Measurements from ENCODE around the gene STAMBP. TPM values are rescaled to one million over a fixed set of nuclear protein-coding genes. Genes with fewer than 3 reads are reported as not detected.

The STAMBP gene
- total and polyA plus RNA-seq, 2 of the 13 experiments (the other 11 are each of a cell fraction or from before 2014, with no cell fraction given): 49.6 to 53.2 TPM

GRCh38 chr2:73916666-73917065 is 87.9 kb downstream of the STAMBP start (continued):
- TF ChIP-seq, protein P1, sequence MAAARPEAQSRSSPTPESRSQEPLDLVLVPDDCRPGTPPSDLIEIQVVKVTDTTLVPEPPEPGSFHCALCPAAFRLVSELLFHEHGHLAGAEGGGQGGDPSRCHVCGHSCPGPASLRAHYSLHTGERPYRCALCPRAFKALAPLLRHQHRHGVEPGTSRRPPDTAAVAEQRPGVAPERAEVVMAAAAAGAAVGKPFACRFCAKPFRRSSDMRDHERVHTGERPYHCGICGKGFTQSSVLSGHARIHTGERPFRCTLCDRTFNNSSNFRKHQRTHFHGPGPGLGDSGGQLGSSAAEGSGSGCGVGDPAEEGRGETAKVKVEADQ (CRISPR knock-in tag; IDR thresholded peaks at IDR 0.05; ENCODE audit: borderline replicate concordance): no peak
- no peak for TF ChIP-seq YY1 (IDR thresholded peaks at IDR 0.05; ENCODE audit: insufficient read depth, insufficient replicate concordance, low read depth, low read length)

DNA sequence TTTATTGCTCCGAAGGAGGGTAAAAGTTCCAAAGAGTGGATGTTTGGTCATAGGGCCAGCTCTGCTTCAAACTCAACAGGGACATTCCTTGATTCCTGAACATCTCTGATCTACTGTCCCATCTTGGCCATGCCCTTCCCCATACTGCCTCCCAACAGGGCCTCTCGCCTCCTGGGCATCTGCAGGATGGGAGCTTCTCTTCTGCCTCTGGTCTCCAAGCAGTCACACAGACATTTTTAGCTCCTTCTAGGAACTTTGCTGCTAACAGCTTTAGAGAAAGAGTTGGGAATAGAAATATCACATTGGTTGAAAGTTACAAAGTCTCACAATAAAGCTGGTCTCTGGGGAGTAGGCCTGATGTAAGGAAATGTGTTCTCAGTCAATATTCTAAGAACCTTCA is 88.5 kb downstream of the STAMBP start:
- BruUV-seq (replicated peaks): no TSS peak
- Histone ChIP-seq H3K4me3 (replicated peaks in 1 of 3; ENCODE audit: insufficient read depth in 1 of 3, low read depth in 2 of 3, low read length in 3 of 3) (no peak overlapping the region), H3K79me2 (ENCODE audit: insufficient read depth, low read length) (no peaks in the 10 kb centered on the region), H4K20me1 (ENCODE audit: insufficient read depth, low read length) (no peaks in the 10 kb centered on the region), H3K27me3 (ENCODE audit: control insufficient read depth in 1 of 2, insufficient read depth in 2 of 2, low read length in 2 of 2) (peaks cover 2 to 8% of the 10 kb centered on the region in 2 experiments; a peak in 2 of 5 replicates), H3K36me3 (replicated peaks in 1 of 2; ENCODE audit: control insufficient read depth in 1 of 2, insufficient read depth in 2 of 2, low read length in 2 of 2) (no peaks in the 10 kb centered on the region), H3K4me1 (ENCODE audit: insufficient read depth, low read length) (peaks cover 11% of the 10 kb centered on the region; the same call in 1 of the 2 replicates), H3K9ac (ENCODE audit: insufficient read depth, low read depth, low read length) (no peak overlapping the region), H3K4me2 (ENCODE audit: low read depth, low read length) (no peak overlapping the region), H3K27ac (ENCODE audit: extremely low read length, insufficient read depth, low read length) (no peak overlapping the region), H2AFZ (ENCODE audit: low read length) (no peak overlapping the region), H3K9me3 (ENCODE audit: low read length) (no peaks in the 10 kb centered on the region)
- 5% methylated on average over 2 of the region's 2 CpGs for WGBS (ENCODE audit: low lambda C conversion rate)
- in situ Hi-C loops (cut with HindIII; ENCODE audit: extremely low pct_ligation_motif_present, low pct_unique_long_range_greater_than_20kb): no loop called here
- intact Hi-C loops (cut with micrococcal nuclease; ENCODE audit: unreplicated experiment): no loop called here
- FAIRE-seq: no peak
- no peak for ATAC-seq
- no peak for DNase-seq (ENCODE audit: low spot score)
- no peak for TF ChIP-seq NFRKB (IDR thresholded peaks at IDR 0.05)
- TF ChIP-seq ARNTL (CRISPR knock-in tag; IDR thresholded peaks at IDR 0.05): no peak
- no peak for TF ChIP-seq DMAP1 (CRISPR knock-in tag; IDR thresholded peaks at IDR 0.05)
- no peak for TF ChIP-seq NFE2L1 (CRISPR knock-in tag; IDR thresholded peaks at IDR 0.05; ENCODE audit: borderline replicate concordance)
- TF ChIP-seq MAX (IDR thresholded peaks at IDR 0.05): no peak
- TF ChIP-seq ZNF672 (CRISPR knock-in tag; IDR thresholded peaks at IDR 0.05): no peak
- no peak for TF ChIP-seq HOXD1 (CRISPR knock-in tag; IDR thresholded peaks at IDR 0.05)
- TF ChIP-seq KDM3A (CRISPR knock-in tag; IDR thresholded peaks at IDR 0.05; ENCODE audit: low read depth): no peak
- TF ChIP-seq NCOA2 (CRISPR knock-in tag; IDR thresholded peaks at IDR 0.05): no peak
- TF ChIP-seq ZNF747 (CRISPR knock-in tag; IDR thresholded peaks at IDR 0.05; ENCODE audit: borderline replicate concordance): no peak
- TF ChIP-seq ZNF225 (CRISPR knock-in tag; IDR thresholded peaks at IDR 0.05): no peak
- no peak for TF ChIP-seq POLR2AphosphoS2 (IDR thresholded peaks at IDR 0.05; ENCODE audit: low read depth, low read length)
- TF ChIP-seq UBTF (CRISPR knock-in tag; IDR thresholded peaks at IDR 0.05): no peak
- no peak for TF ChIP-seq SAP130 (CRISPR knock-in tag; IDR thresholded peaks at IDR 0.05; ENCODE audit: low read depth)
- no peak for TF ChIP-seq ATM (IDR thresholded peaks at IDR 0.05; ENCODE audit: borderline replicate concordance)
- TF ChIP-seq SYNCRIP (IDR thresholded peaks at IDR 0.05; ENCODE audit: insufficient read depth, low read depth, low read length): no peak
- no peak for TF ChIP-seq ELF1 (CRISPR knock-in tag; IDR thresholded peaks at IDR 0.05)
- CTCF ChIA-PET (ENCODE audit: low intra/inter-chr PET ratio, low total read pairs): no interaction called here
- POLR2A ChIA-PET: no interaction called here
